ENCODE measurements around the gene MICAL2.

The MICAL2 gene

GRCh38 chr11:12170984-12171383 lies 60.6 kb downstream of the MICAL2 start:
- DNase-seq = no peak
- peak overlapping the region; percentile 12 for H2BK12ac ChIP-seq (ENCODE audit: low read length)
- no peak overlapping the region for H4K8ac ChIP-seq (ENCODE audit: low read depth, low read length)
- H2BK5ac ChIP-seq (ENCODE audit: low read depth, low read length, poor library complexity) = no peak overlapping the region
- H2AK5ac ChIP-seq (ENCODE audit: low read length) = no peak overlapping the region
- H3K4me3 ChIP-seq (ENCODE audit: low read depth, low read length) = no peak overlapping the region
- peak overlapping the region; percentile 29 for H4K91ac ChIP-seq (ENCODE audit: low read depth, low read length)
- H3K14ac ChIP-seq (ENCODE audit: low read length) = no peak overlapping the region
- H3K27me3 ChIP-seq (ENCODE audit: insufficient read depth, low read length) = no peaks in the 10 kb centered on the region
- H3K36me3 ChIP-seq (ENCODE audit: control insufficient read depth in 1 of 2, insufficient read depth in 2 of 2, low read length in 2 of 2) = peaks cover 3 to 4% of the 10 kb centered on the region in 2 experiments
- no peak overlapping the region for H3K4ac ChIP-seq (ENCODE audit: low read depth, low read length)
- no CpG with 5 or more reads among the region's 5 CpGs for WGBS (ENCODE audit: extremely low coverage, insufficient coverage, insufficient read length)
- no peak overlapping the region for H3K23ac ChIP-seq (ENCODE audit: low read length)
- H3K18ac ChIP-seq (ENCODE audit: low read length) = no peak overlapping the region
- H4K12ac ChIP-seq (ENCODE audit: low read depth, low read length) = no peak overlapping the region
- H2AFZ ChIP-seq (ENCODE audit: insufficient read depth, low read length, poor library complexity) = no peak overlapping the region
- H3K9me3 ChIP-seq (ENCODE audit: insufficient read depth, low read depth, low read length) = peaks cover 1% of the 10 kb centered on the region
- peaks cover 35% of the 10 kb centered on the region for H3K79me1 ChIP-seq (ENCODE audit: low read length)
- no peak overlapping the region for H3K9ac ChIP-seq (ENCODE audit: low read length)
- H2BK120ac ChIP-seq (ENCODE audit: insufficient read depth, low read length, poor library complexity) = peak overlapping the region; percentile 21
- peaks cover 16 to 24% of the 10 kb centered on the region in 2 experiments for H3K4me1 ChIP-seq (ENCODE audit: control insufficient read depth in 1 of 2, insufficient read depth in 2 of 2, low read length in 2 of 2)
- H3K27ac ChIP-seq (ENCODE audit: low read depth, low read length) = peak overlapping the region; percentile 37
- H3K4me2 ChIP-seq (ENCODE audit: low read length) = no peak overlapping the region
- H3K79me2 ChIP-seq (ENCODE audit: control insufficient read depth, insufficient read depth, low read length, poor library complexity) = peaks cover 3% of the 10 kb centered on the region

GRCh38 chr11:12171921-12172320 lies 61.5 kb downstream of the MICAL2 start:
- DNase-seq = no peak

GRCh38 chr11:12172493-12173013 lies 62.2 kb downstream of the MICAL2 start:
- Histone ChIP-seq H3K23ac (ENCODE audit: low read length) (no peak overlapping the region), H3K27ac (ENCODE audit: low read depth, low read length) (no peak overlapping the region), H2BK12ac (ENCODE audit: low read length) (peak overlapping the region; percentile 50), H3K18ac (ENCODE audit: low read length) (no peak overlapping the region), H3K4ac (ENCODE audit: low read depth, low read length) (no peak overlapping the region), H2BK5ac (ENCODE audit: low read depth, low read length, poor library complexity) (no peak overlapping the region), H3K4me3 (ENCODE audit: low read depth, low read length) (no peak overlapping the region), H4K91ac (ENCODE audit: low read depth, low read length) (no peak overlapping the region), H3K14ac (ENCODE audit: low read length) (no peak overlapping the region), H2AFZ (ENCODE audit: insufficient read depth, low read length, poor library complexity) (no peak overlapping the region), H3K36me3 (ENCODE audit: control insufficient read depth in 1 of 2, insufficient read depth in 2 of 2, low read length in 2 of 2) (peaks cover 3 to 4% of the 10 kb centered on the region in 2 experiments), H3K9ac (ENCODE audit: low read length) (no peak overlapping the region), H3K4me2 (ENCODE audit: low read length) (no peak overlapping the region), H2BK120ac (ENCODE audit: insufficient read depth, low read length, poor library complexity) (no peak overlapping the region), H2AK5ac (ENCODE audit: low read length) (no peak overlapping the region), H3K79me1 (ENCODE audit: low read length) (peaks cover 27% of the 10 kb centered on the region), H3K27me3 (ENCODE audit: insufficient read depth, low read length) (no peaks in the 10 kb centered on the region), H4K12ac (ENCODE audit: low read depth, low read length) (no peak overlapping the region), H3K4me1 (ENCODE audit: control insufficient read depth in 1 of 2, insufficient read depth in 2 of 2, low read length in 2 of 2) (peaks cover 7 to 13% of the 10 kb centered on the region in 2 experiments), H3K79me2 (ENCODE audit: control insufficient read depth, insufficient read depth, low read length, poor library complexity) (peaks cover 1% of the 10 kb centered on the region), H4K8ac (ENCODE audit: low read depth, low read length) (no peak overlapping the region), H3K9me3 (ENCODE audit: insufficient read depth, low read depth, low read length) (peaks cover 1% of the 10 kb centered on the region)
- DNase-seq = no peak
- no CpG with 5 or more reads among the region's 3 CpGs for WGBS (ENCODE audit: extremely low coverage, insufficient coverage, insufficient read length)

More at GRCh38 chr11:12171921-12172320, 61.5 kb downstream of the MICAL2 start:
- Histone ChIP-seq H4K12ac (ENCODE audit: low read depth, low read length) (no peak overlapping the region), H4K91ac (ENCODE audit: low read depth, low read length) (no peak overlapping the region), H3K36me3 (ENCODE audit: control insufficient read depth in 1 of 2, insufficient read depth in 2 of 2, low read length in 2 of 2) (peaks cover 3 to 4% of the 10 kb centered on the region in 2 experiments), H3K9ac (ENCODE audit: low read length) (no peak overlapping the region), H3K4me3 (ENCODE audit: low read depth, low read length) (no peak overlapping the region), H2BK5ac (ENCODE audit: low read depth, low read length, poor library complexity) (no peak overlapping the region), H3K79me2 (ENCODE audit: control insufficient read depth, insufficient read depth, low read length, poor library complexity) (peaks cover 1% of the 10 kb centered on the region), H3K79me1 (ENCODE audit: low read length) (peaks cover 32% of the 10 kb centered on the region), H3K27ac (ENCODE audit: low read depth, low read length) (no peak overlapping the region), H3K14ac (ENCODE audit: low read length) (peak overlapping the region; percentile 14), H3K27me3 (ENCODE audit: insufficient read depth, low read length) (no peaks in the 10 kb centered on the region), H2AFZ (ENCODE audit: insufficient read depth, low read length, poor library complexity) (no peak overlapping the region), H3K4ac (ENCODE audit: low read depth, low read length) (no peak overlapping the region), H3K18ac (ENCODE audit: low read length) (no peak overlapping the region), H2AK5ac (ENCODE audit: low read length) (no peak overlapping the region), H4K8ac (ENCODE audit: low read depth, low read length) (peak overlapping the region; percentile 41), H2BK120ac (ENCODE audit: insufficient read depth, low read length, poor library complexity) (no peak overlapping the region), H3K4me2 (ENCODE audit: low read length) (no peak overlapping the region), H3K9me3 (ENCODE audit: insufficient read depth, low read depth, low read length) (peaks cover 1% of the 10 kb centered on the region), H3K4me1 (ENCODE audit: control insufficient read depth in 1 of 2, insufficient read depth in 2 of 2, low read length in 2 of 2) (peaks cover 12 to 20% of the 10 kb centered on the region in 2 experiments), H2BK12ac (ENCODE audit: low read length) (peak overlapping the region; percentile 43), H3K23ac (ENCODE audit: low read length) (no peak overlapping the region)
- WGBS (ENCODE audit: extremely low coverage, insufficient coverage, insufficient read length) = no CpG with 5 or more reads among the region's 3 CpGs

GRCh38 chr11:12173111-12173510 lies 62.7 kb downstream of the MICAL2 start:
- H3K4me2 ChIP-seq (ENCODE audit: low read length) = no peak overlapping the region
- DNase-seq = no peak
- H3K36me3 ChIP-seq (ENCODE audit: control insufficient read depth in 1 of 2, insufficient read depth in 2 of 2, low read length in 2 of 2) = peaks cover 3 to 4% of the 10 kb centered on the region in 2 experiments
- H2AFZ ChIP-seq (ENCODE audit: insufficient read depth, low read length, poor library complexity) = no peak overlapping the region
- no peak overlapping the region for H2BK5ac ChIP-seq (ENCODE audit: low read depth, low read length, poor library complexity)
- H3K9ac ChIP-seq (ENCODE audit: low read length) = no peak overlapping the region
- H4K12ac ChIP-seq (ENCODE audit: low read depth, low read length) = no peak overlapping the region
- H3K14ac ChIP-seq (ENCODE audit: low read length) = no peak overlapping the region
- H4K91ac ChIP-seq (ENCODE audit: low read depth, low read length) = no peak overlapping the region
- no peak overlapping the region for H3K27ac ChIP-seq (ENCODE audit: low read depth, low read length)
- no peak overlapping the region for H3K18ac ChIP-seq (ENCODE audit: low read length)
- H3K4ac ChIP-seq (ENCODE audit: low read depth, low read length) = no peak overlapping the region
- no peak overlapping the region for H3K23ac ChIP-seq (ENCODE audit: low read length)
- no peak overlapping the region for H2AK5ac ChIP-seq (ENCODE audit: low read length)
- no peaks in the 10 kb centered on the region for H3K27me3 ChIP-seq (ENCODE audit: insufficient read depth, low read length)
- H3K79me2 ChIP-seq (ENCODE audit: control insufficient read depth, insufficient read depth, low read length, poor library complexity) = peaks cover 1% of the 10 kb centered on the region
- H3K9me3 ChIP-seq (ENCODE audit: insufficient read depth, low read depth, low read length) = peaks cover 1% of the 10 kb centered on the region
- H3K4me3 ChIP-seq (ENCODE audit: low read depth, low read length) = no peak overlapping the region
- no CpG with 5 or more reads among the region's 4 CpGs for WGBS (ENCODE audit: extremely low coverage, insufficient coverage, insufficient read length)
- peaks cover 6 to 9% of the 10 kb centered on the region in 2 experiments for H3K4me1 ChIP-seq (ENCODE audit: control insufficient read depth in 1 of 2, insufficient read depth in 2 of 2, low read length in 2 of 2)
- no peak overlapping the region for H2BK120ac ChIP-seq (ENCODE audit: insufficient read depth, low read length, poor library complexity)
- H4K8ac ChIP-seq (ENCODE audit: low read depth, low read length) = no peak overlapping the region
- H3K79me1 ChIP-seq (ENCODE audit: low read length) = peaks cover 24% of the 10 kb centered on the region
- H2BK12ac ChIP-seq (ENCODE audit: low read length) = no peak overlapping the region

Data from trophoblast cell (in vitro differentiated cells and primary cell).